IMR-90 (cell line): ENCODE data around the gene TICAM1. TPM values are rescaled to one million over a fixed set of nuclear protein-coding genes. Genes with fewer than 3 reads are reported as not detected.

Source experiments
- ATAC-seq: fragments of 200-7000 bp; cut with Tn5 transposase; 2 replicates; pipeline ENCODE4 v1.9.1; 2020; ENCODE audit warnings: low read depth, mild to moderate bottlenecking, moderate library complexity
- BruUV-seq: library from RNA; stranded (reverse); fragments of 400-500 nt; replicated peaks from 2 replicates; lab custom pipeline; 2021; lab: Mats Ljungman, UMichigan
- CTCF ChIA-PET: fragments of 300-600 bp; formaldehyde crosslinking; extraction: SDS; loops from one replicate; lab custom pipeline; 2021; ENCODE audit warnings: antibody characterized with exemption; lab: Yijun Ruan, JAX
- POLR2A ChIA-PET: fragments of 300-600 bp; sonication (Branson Sonifier 250); formaldehyde crosslinking; loops from one replicate; lab custom pipeline; 2022; ENCODE audit warnings: antibody characterized with exemption; ENCODE audit not compliant: unreplicated experiment; lab: Charles Lee
- DNase-seq: peaks from one replicate; pipeline ENCODE4 v3.0.0; 2013
- H2AFZ ChIP-seq: replicated peaks from 2 replicates; pipeline ENCODE3; 2013; ENCODE audit warnings: low read length, mild to moderate bottlenecking; ENCODE audit not compliant: poor library complexity
- H2AK5ac ChIP-seq: 2 replicates; pipeline ENCODE4 v1.6.1; 2013; ENCODE audit warnings: low read depth, low read length, inconsistent platforms
- H2AK9ac ChIP-seq: replicated peaks from 2 replicates; pipeline ENCODE3; 2013; ENCODE audit warnings: mild to moderate bottlenecking, low read depth, low read length, moderate library complexity; ENCODE audit not compliant: poor library complexity
- H2BK120ac ChIP-seq: 2 replicates; pipeline ENCODE4 v1.6.1; 2013; ENCODE audit warnings: low read depth, low read length, inconsistent platforms
- H2BK15ac ChIP-seq: 3 replicates; pipeline ENCODE4 v1.6.1; 2013; ENCODE audit warnings: low read depth, low read length, inconsistent platforms
- H2BK20ac ChIP-seq: 2 replicates; pipeline ENCODE4 v1.6.1; 2013; ENCODE audit warnings: low read depth, mild to moderate bottlenecking, inconsistent platforms, low read length, moderate library complexity
- H2BK5ac ChIP-seq: 2 replicates; pipeline ENCODE4 v1.6.1; 2013; ENCODE audit warnings: mild to moderate bottlenecking, low read depth, low read length, inconsistent platforms; ENCODE audit not compliant: poor library complexity, severe bottlenecking
- H3K14ac ChIP-seq: replicated peaks from 2 replicates; pipeline ENCODE4 v1.6.1; 2013; ENCODE audit warnings: low read depth, low read length, inconsistent platforms
- H3K18ac ChIP-seq: 2 replicates; pipeline ENCODE4 v1.6.1; 2013; ENCODE audit warnings: low read depth, low read length, control low read depth
- H3K23ac ChIP-seq: 2 replicates; pipeline ENCODE4 v1.6.1; 2013; ENCODE audit warnings: low read depth, low read length, inconsistent platforms
- H3K27ac ChIP-seq: 2 replicates; pipeline ENCODE4 v1.5.1; 2013; ENCODE audit warnings: mild to moderate bottlenecking, control low read depth, low read length; ENCODE audit not compliant: insufficient read depth
- H3K27me3 ChIP-seq: 2 replicates; pipeline ENCODE4 v1.6.1; 2013; ENCODE audit warnings: low read length; ENCODE audit not compliant: control insufficient read depth, insufficient read depth
- H3K36me3 ChIP-seq: 2 replicates; pipeline ENCODE4 v1.6.1; 2013; ENCODE audit warnings: low read length, mixed read lengths; ENCODE audit not compliant: control insufficient read depth, insufficient read depth
- H3K4ac ChIP-seq: 2 replicates; pipeline ENCODE4 v1.6.1; 2013; ENCODE audit warnings: low read depth, low read length, inconsistent platforms
- H3K4me1 ChIP-seq: 2 replicates; pipeline ENCODE4 v1.6.1; 2013; ENCODE audit warnings: low read length, mixed read lengths; ENCODE audit not compliant: control insufficient read depth, insufficient read depth
- H3K4me2 ChIP-seq: 2 replicates; pipeline ENCODE4 v1.6.1; 2013; ENCODE audit warnings: low read depth, mild to moderate bottlenecking, control low read depth, low read length, moderate library complexity
- H3K4me3 ChIP-seq: 2 replicates; pipeline ENCODE4 v1.5.1; 2013; ENCODE audit warnings: low read depth, mild to moderate bottlenecking, control low read depth, low read length, moderate library complexity; ENCODE audit not compliant: insufficient read depth
- H3K56ac ChIP-seq: 2 replicates; pipeline ENCODE4 v1.6.1; 2013; ENCODE audit warnings: low read length, inconsistent platforms; ENCODE audit not compliant: insufficient read depth; ENCODE audit errors: extremely low read depth
- H3K79me1 ChIP-seq, 2 experiments: 2 replicates each; pipeline ENCODE4 v1.6.1; 2013; ENCODE audit warnings: low read length in 2 of 2, inconsistent platforms in 1 of 2, low read depth in 1 of 2
- H3K9ac ChIP-seq: 2 replicates; pipeline ENCODE4 v1.6.1; 2013; ENCODE audit warnings: low read depth, low read length, control low read depth
- H3K9me1 ChIP-seq: 2 replicates; pipeline ENCODE4 v1.6.1; 2013; ENCODE audit warnings: low read length, inconsistent platforms; ENCODE audit not compliant: insufficient read depth
- H3K9me3 ChIP-seq: 2 replicates; pipeline ENCODE4 v1.6.1; 2013; ENCODE audit warnings: low read length; ENCODE audit not compliant: control insufficient read depth, insufficient read depth
- H4K20me1 ChIP-seq: 2 replicates; pipeline ENCODE4 v1.6.1; 2013; ENCODE audit warnings: low read length, inconsistent platforms; ENCODE audit not compliant: insufficient read depth
- H4K5ac ChIP-seq: 2 replicates; pipeline ENCODE4 v1.6.1; 2013; ENCODE audit warnings: mild to moderate bottlenecking, low read depth, low read length, control low read depth
- H4K8ac ChIP-seq, 2 experiments: 2 replicates each; pipeline ENCODE4 v1.6.1; 2013; ENCODE audit warnings: low read depth in 2 of 2, low read length in 2 of 2, control low read depth in 1 of 2, inconsistent platforms in 1 of 2
- H4K91ac ChIP-seq: 2 replicates; pipeline ENCODE4 v1.6.1; 2013; ENCODE audit warnings: low read depth, low read length, inconsistent platforms; ENCODE audit not compliant: insufficient read depth
- ELK1 ChIP-seq: fragments of 150-350 bp; IDR thresholded peaks from 2 replicates; pipeline ENCODE4 v1.6.1; 2016; ENCODE audit warnings: low read depth, mild to moderate bottlenecking, low read length, moderate library complexity, borderline replicate concordance
- FOS ChIP-seq: fragments of 150-350 bp; IDR thresholded peaks from 2 replicates; pipeline ENCODE4 v1.6.1; 2016; ENCODE audit warnings: low read depth, low read length
- MXI1 ChIP-seq: IDR thresholded peaks from 2 replicates; pipeline ENCODE4 v1.6.1; 2012; ENCODE audit warnings: low read depth, mild to moderate bottlenecking, low read length, moderate library complexity, borderline replicate concordance
- NFE2L2 ChIP-seq: fragments of 150-350 bp; IDR thresholded peaks from 2 replicates; pipeline ENCODE4 v1.6.1; 2016; ENCODE audit warnings: low read depth, mild to moderate bottlenecking, low read length
- POLR2A ChIP-seq: IDR thresholded peaks from 2 replicates; pipeline ENCODE4 v1.6.1; 2012; ENCODE audit warnings: mild to moderate bottlenecking, low read depth, low read length
- WGBS, 2 experiments: methylation state at CpG; one replicate each; pipeline versions ENCODE4 v1.1.5 to v1.1.7; 2013; ENCODE audit warnings: missing lambda C conversion rate in 2 of 2; ENCODE audit not compliant: insufficient read length in 1 of 2; ENCODE audit errors: extremely low coverage in 2 of 2; 5-methylcytosine and 5-hydroxymethylcytosine counted together
- dilution Hi-C: fragments of 300-500 bp; cut with HindIII; formaldehyde crosslinking; loops from one replicate; pipeline ENCODE4 v1.14.3; 2018; ENCODE audit warnings: low sequenced_read_pairs; ENCODE audit not compliant: unreplicated experiment
- in situ Hi-C: fragments of 300-500 bp; cut with MboI; formaldehyde crosslinking; loops from 3 replicates; pipeline ENCODE4 v1.14.3; 2019; ENCODE audit warnings: low sequenced_read_pairs, inconsistent platforms, mixed read lengths
- intact Hi-C: fragments of 100-400 bp; cut with micrococcal nuclease; formaldehyde crosslinking; loops from 2 replicates; pipeline ENCODE4 v1.10.0; 2022
- polyA plus RNA-seq, 3 experiments: library from polyadenylated mRNA; depleted of rRNA; stranded (reverse); fragments of >200 nt; gene quantifications; 2 replicates each; pipeline ENCODE4 v1.2.3, GENCODE V29; 2012; ENCODE audit warnings: low replicate concordance in 1 of 3
- total RNA-seq: library from RNA; depleted of rRNA; stranded (reverse); fragments of >200 nt; gene quantifications from 2 replicates; pipeline ENCODE4 v1.2.3, GENCODE V29; 2012

The TICAM1 gene
- total and polyA plus RNA-seq, 2 of the 4 experiments (the other 2 are of a cell fraction): 0.90 to 9.2 TPM

- dilution Hi-C loops (no loop called here), intact Hi-C loops (no loop called here), in situ Hi-C loops (no loop called here)
- CTCF ChIA-PET: no interaction called here
- Histone ChIP-seq H2BK20ac (no peak overlapping the region), H3K4ac (no peak overlapping the region), H3K27me3 (peaks cover 7% of the 10 kb centered on the region; the same call in 1 of the 2 replicates), H2AK9ac (no peak overlapping the region), H3K9ac (no peak overlapping the region), H2BK15ac (no peak overlapping the region), H3K4me1 (no peaks in the 10 kb centered on the region), H4K8ac (no peak overlapping the region), H3K4me3 (no peak overlapping the region), H3K18ac (no peak overlapping the region), H3K56ac (no peak overlapping the region), H3K36me3 (no peaks in the 10 kb centered on the region), H3K9me1 (no peaks in the 10 kb centered on the region), H4K5ac (no peak overlapping the region), H3K4me2 (no peak overlapping the region), H3K14ac (no peak overlapping the region), H3K9me3 (peaks cover 7% of the 10 kb centered on the region), H2BK120ac (no peak overlapping the region), H4K20me1 (no peaks in the 10 kb centered on the region), H2BK5ac (no peak overlapping the region), H3K79me1 (no peaks in the 10 kb centered on the region), H4K91ac (no peak overlapping the region), H3K27ac (no peak overlapping the region), H2AFZ (peak overlapping the region; percentile 43), H2AK5ac (no peak overlapping the region), H3K23ac (no peak overlapping the region)
- 24% methylated on average over 5 of the region's 14 CpGs; no CpG with 5 or more reads in 1 of the 2 experiments for WGBS, 2 experiments
- ATAC-seq (no peak), DNase-seq (no peak)
- TF ChIP-seq FOS: no peak
- no peak for TF ChIP-seq MXI1
- TF ChIP-seq POLR2A: no peak
- no peak for TF ChIP-seq NFE2L2
- no peak for TF ChIP-seq ELK1
- no TSS peak for BruUV-seq
- POLR2A ChIA-PET: no interaction called here
Measured at GRCh38 chr19:4776436-4777211, 54.9 kb downstream of the TICAM1 start.
